Fibroblast of peridontal ligament (primary cell): ENCODE data around the gene TPST1.
"Not testable (repeated sequence)": the region's sequence is repeated elsewhere in the genome, so short reads cannot be mapped to it uniquely, and the experiment has no call there.

Source experiments
- DNase-seq: peaks from one replicate; pipeline ENCODE4 v3.0.0-alpha.2; 2010; ENCODE audit errors: extremely low read depth

The TPST1 gene

DNA sequence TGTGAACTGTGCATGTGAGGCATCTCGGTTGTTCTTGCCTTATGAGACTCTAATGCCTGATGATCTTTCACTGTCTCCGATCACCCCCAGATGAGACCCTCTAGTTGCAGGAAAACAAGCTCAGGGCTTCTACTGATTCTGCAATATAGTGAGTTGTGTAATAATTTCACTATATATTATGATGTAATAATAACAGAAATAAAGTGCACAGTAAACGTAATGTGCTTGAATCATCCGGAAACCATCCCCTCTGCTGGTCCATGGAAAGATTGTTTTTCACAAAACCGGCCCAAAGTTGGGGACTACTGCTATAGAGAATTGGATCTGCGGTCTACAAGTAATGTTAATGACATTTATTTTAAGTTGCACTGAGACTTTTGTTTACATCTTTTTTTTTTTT is 126.7 kb downstream of the TPST1 start:
- peak; percentile 21 for DNase-seq

DNA sequence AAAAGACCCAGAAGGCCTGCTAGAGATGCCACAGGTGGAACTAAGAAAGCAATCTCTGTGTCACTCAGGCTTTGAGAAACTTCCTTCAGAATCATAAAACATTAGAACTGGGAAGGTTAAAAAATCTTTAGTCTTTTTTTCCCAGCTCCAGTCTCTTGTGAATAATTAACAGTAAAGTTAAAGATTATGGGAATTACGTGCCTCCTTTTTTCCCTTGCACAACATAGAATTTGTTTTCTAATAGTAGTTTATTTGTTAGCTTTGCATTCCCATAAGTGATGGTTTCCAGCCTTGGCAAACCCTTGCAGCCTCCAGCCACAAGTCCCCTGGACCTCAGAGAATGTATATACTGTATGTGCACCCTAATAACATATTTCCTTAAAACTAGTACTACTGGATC is 128.3 kb downstream of the TPST1 start:
- no peak for DNase-seq

DNA sequence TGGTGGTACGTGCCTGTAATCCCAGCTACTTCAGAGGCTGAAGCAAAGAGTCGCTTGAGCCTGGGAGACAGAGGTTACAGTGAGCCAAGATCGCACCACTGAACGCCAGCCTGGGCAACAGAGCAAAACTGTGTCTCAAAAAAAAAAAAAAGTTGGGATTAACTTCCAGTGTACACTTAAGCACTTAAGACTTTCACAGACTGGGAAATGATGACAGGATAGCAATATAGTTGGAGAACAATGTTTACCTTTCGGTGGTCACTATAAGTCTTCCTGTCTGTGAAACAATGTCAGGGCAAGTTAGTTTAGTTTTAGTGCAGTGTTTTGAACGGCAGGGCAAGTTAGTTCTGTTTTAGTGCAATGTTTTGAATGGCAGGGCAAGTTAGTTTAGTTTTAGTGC is 130.2 kb downstream of the TPST1 start:
- no peak for DNase-seq

DNA sequence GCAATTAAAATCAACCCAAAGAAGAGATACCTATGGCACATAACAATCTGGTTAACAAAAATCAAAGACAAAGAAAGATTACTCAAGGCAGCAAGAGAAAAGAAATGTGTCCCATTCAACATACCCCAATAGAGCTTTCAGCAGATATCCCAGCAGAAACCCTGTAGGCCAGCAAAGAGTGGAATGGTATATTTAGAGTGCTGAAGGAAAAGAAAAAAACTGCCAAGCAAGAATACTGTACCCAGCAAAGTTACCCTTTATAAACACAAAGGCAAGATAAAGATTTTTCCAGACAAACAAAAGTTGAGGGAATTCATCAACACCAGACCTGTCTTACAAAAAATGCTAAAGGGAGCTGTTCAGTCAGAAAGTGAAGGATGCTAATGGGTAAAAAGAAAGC is 131.6 kb downstream of the TPST1 start:
- DNase-seq = no peak

DNA sequence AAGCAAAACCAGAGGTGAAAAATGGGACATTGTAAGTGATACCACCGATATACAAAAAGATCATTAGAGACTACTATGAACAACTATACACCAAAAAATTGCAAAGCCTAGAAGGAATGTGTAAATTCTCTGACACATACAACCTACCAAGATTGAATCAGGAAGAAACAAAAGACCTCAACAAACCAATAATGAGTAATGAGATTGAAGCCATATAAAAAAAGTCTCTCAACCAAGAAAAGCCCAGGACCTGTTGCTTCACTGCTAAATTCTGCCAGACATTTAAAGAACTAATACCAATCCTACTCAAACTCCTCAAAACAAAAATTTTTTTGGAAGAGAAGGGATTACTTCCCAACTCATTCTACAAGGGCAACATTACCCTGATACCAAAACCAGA is 134.0 kb downstream of the TPST1 start:
- DNase-seq = no peak

DNA sequence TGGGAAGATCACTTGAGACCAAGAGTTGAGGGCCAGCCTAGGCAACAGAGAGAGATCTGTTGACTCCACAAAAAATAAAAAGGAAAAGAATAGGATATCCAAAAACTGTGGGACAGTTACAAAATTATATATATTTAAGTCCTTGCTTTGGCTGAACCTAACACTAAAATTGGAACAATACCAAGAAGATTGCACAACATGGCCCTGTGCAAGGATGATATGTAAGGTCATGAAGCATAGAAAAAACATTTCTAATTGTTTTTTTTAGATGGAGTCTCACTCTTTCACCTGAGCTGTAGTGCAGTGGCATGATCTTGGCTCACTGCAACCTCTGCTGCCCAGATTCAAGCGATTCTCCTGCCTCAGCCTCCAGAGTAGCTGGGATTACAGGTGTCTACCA is 139.0 kb downstream of the TPST1 start:
- DNase-seq = peak; percentile 72

DNA sequence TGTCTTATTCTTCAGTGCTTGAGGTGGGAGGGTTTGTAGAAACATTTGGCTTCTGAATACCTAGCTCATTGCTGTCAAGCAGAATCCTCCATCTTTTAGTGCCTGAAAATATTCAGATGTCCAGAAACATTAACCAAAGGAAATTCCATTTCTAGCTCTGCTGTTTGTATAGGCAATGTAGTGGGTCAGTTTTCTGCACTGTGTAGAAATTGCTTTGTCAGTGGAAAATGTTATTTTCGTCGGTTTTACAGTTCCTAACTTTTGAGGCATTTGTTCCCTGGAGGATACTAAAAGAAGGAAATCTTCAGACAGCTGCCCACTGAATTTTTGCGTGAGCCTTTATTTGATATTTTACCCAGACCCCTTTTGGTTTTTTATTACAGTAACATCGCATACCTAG is 143.4 kb downstream of the TPST1 start:
- DNase-seq = peak; percentile 67

DNA sequence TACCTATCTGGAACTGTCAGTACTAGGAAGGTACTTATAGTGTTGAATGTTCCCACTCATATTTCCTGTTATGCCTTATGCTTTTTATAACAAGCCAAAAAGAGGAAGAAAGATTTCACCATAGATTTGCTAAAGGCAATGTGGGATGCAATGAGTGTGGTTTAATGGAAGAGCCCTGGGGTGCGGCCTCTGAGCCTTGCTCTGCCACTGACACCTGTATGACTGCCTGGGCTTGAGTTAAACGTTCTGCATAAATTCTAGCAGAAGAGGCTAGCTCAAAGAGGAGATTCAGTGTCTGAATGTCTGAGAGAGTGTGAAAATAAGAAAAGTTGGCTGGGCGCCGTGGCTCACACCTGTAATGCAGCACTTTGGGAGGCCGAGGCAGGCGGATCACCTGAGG is 143.8 kb downstream of the TPST1 start:
- DNase-seq = peak; percentile 26

DNA sequence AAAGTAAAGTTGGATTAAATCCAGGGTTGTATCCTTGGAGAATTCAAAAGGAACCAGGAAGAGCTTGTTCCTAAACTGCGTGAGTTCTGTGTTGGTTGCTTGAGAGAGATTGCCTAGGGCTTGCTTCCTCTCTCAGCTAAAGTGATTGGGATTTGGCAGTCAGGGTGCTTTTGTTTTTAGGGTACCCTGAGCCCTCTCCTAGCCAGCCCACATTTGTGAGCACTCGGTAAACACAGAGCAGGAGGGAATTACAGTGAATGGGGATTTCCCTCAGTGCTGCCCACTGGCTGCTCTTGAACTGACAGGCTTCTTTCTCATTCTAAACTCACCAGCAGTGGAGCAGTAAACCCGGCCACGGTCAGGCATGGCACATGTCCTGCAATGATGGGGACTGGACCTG is 146.9 kb downstream of the TPST1 start:
- DNase-seq = peak; percentile 55

DNA sequence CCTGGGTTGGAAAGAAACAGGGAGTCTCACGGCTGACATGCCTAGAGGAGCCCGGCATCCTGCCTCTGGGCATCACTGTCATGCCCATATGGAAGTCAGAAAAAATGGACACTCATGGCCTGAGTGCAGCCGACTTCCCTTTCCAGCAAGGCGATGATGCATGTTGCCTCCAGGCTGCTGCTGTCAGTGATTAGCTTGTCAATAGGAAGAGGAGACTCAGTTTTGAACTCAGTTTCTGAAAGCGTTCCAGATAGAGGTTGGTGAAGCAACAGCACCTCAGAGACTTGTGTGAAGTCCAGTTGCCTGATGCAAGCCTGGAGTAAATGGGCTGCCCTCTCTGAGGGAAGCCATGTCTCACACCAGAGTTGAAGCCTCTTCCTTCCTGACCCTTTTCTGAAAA is 148.4 kb downstream of the TPST1 start:
- peak; percentile 91 for DNase-seq

DNA sequence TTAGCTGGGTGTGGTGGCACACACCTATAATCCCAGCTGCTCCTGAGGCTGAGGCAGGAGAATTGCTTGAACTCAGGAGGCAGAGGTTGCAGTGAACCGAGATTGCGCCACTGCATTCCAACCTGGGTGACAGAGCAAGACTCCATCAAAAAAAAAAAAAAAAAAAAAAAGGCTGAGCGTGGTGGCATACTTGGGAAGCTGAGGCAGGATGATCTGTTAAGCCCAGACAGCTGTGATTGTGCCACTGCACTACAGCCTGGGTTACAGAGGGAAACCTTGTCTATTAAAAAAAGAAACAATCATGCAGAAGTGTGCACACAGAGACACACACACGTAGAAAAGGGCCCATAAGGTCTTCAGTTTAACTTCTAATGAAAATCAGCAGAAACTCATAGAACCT is 150.6 kb downstream of the TPST1 start:
- no peak for DNase-seq

DNA sequence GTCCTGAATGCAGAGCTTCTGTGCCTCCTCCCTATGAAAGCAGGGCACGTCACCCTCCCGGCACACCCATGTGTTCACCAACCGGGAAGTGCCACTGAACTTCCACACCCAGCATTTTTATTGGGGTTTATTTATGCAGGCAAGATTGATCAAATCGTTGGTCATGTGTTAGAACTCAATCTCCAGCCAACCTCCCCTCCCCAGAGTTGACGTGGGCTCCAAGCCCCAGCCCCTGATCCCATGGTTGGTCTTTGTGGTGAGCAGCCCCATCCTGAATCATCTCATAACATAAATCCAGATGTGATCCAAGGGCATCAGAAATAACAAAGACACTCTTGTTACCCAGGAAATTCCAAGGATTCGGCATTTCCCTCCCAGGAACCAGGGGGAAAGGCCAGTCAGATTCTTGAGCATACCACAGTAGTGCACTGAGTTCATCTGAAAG is 151.2 kb downstream of the TPST1 start:
- DNase-seq = peak; percentile 89

DNA sequence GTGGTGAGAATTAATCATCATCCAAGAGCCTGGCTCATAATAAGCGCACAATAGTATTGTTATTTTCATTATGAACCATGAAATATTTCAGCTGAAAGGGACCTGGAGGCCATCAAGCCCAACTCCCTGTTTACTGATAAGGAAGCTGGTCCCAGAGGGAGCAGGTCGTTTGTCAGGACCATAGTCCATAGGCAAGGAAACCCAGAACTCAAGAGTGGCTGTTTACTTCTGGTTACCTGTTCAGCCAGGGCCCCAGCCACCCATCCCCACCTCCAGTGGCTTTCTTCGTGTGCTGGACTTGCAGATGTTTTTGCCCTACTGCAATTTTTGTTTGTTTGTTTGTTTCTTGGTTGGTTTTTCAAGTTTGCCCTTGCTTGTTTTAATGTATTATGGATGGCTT is 152.0 kb downstream of the TPST1 start:
- no peak for DNase-seq

DNA sequence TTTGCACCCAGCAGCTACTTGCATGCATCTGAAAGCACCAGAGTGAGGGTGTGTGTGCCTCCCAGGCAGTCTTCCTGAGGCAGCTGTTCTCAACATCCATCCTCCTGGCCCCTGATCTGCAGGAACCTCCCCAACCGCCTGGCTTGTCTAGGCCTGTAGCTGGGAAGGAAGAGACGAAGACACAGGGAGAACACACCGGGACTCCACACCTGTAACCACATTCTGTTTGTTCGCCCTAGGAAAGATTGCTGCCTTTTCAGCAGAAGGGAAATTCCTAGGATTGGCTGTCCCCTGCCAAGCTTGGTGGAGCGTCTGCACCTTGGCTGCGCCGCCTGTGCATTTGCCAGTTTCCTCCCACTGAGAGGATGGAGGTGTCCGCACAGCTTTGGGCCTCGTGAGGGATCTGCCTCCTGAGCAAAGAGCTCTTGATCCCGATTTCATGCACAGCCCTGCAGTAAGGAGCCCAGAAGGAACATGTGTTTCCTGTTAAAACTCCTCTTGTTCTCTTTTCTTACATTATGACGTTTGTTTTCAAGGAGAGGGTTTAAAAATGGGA is 154.6 kb downstream of the TPST1 start:
- DNase-seq = peak; percentile 70

DNA sequence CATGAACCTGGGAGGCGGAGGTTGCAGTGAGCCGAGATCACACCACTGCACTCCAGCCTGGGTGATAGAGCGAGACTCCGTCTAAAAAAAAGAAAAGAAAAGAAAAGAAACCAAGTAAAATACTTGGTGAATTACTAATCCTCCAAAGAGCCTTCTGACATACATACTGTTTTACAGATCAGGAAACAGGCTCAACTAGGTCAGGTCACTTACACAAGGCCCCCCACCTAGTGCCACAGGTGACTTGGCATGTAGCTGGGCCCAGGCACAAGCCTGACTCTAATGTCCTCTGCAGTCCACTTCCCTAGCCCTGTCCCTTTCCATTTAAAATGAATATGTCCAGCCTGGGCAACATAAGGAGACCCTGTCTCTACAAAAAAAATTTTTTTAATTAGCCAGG is 157.0 kb downstream of the TPST1 start:
- no peak for DNase-seq

DNA sequence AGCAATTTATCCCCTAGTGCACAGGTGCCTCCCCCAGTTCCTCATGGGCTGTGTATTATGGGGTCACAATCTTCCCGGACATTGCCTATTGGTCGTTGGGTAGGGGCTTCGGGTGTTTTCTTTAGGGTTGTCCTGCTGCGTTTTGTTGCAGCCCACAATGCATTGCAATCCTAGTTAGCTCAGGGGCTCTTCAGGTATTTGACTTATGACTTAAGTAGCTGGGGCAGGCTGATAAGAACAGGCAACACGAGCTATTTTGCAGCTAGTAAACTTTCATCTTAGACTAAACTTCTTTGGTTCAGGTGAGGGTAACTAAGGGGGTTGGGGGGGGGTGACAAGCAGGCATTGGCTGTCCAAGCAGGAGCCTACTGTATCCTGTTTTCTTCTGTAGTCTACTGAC is 158.5 kb downstream of the TPST1 start:
- no peak for DNase-seq

DNA sequence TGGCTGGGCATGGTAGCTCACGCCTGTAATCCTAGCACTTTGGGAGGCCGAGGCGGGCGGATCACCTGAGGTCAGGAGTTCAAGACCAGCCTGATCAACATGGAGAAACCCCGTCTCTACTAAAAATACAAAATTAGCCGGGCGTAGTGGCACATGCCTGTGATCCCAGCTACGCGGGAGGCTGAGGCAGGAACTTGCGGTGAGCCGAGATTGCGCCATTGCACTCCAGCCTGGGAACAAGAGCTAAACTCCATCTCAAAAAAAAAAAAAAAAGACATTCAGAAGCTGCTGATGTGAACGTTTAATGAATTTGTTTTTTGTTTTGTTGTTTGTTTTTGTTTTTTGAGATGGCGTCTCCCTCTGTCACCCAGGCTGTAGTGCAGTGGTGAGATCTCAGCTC is 159.9 kb downstream of the TPST1 start:
- not testable (repeated sequence) for DNase-seq

DNA sequence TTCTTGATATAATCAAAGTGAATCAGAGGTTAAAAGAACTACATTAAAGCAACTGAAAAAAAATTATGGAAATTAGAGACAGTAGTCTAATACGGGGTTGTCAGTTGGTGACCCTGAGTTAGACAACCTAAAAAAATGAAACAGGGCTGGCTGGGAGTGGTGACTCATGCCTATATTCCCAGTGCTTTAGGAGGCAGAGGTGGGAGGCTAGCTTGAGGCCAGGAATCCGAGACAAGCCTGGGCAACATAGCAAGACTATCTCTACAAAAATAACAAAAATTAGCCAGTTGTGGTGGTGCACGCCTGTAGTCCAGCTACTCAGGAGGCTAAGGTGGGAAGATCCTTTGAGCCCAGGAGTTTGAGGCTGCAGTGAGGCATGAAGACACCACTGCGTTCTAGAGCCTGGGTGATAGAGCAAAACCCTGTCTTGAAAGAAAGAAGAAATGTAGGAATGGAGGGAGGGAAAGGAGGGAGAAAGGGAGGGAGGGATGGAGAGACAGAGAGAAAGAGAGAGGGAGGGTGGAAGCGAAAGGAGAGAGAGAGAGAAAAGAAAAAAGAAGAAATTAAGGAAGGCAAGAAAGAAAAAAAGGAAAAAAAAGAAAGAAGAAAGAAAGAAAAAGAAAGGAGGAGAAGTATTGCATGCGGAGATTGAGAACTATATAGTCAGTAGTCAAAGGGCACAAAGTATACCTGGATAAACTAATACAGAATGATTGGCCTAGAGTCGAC is 166.1 kb downstream of the TPST1 start:
- no peak for DNase-seq

DNA sequence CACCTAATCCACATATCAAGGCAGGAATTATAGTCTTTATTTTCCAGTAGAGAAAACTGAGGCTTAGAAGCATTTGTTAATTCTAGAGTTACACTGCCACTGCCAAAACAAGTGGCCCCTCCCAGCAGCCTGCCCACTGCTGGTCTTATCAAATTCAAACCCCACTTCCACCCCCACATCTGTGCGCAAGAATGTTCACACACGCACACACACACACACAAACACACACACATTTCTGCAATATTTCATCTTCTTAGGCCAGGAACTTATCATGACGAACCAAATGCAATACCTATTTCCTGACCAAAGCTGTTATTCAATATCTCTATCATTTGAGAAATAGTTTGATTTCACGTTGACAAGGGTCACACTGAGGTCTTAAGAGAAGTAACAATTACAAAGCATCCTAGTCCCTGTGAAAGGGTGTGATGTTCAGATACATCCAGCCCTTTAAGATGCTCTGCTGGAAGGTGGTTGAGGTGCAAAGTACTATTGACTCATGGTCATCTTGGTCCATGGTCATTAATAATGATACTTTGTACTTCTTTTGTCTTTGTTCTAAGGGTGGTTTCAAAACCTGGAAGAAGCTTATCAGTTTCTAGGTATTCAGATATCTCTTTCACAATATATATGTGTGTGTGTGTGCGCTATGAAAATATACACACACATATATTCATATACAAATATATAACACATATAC is 169.2 kb downstream of the TPST1 start:
- DNase-seq = not testable (repeated sequence)

DNA sequence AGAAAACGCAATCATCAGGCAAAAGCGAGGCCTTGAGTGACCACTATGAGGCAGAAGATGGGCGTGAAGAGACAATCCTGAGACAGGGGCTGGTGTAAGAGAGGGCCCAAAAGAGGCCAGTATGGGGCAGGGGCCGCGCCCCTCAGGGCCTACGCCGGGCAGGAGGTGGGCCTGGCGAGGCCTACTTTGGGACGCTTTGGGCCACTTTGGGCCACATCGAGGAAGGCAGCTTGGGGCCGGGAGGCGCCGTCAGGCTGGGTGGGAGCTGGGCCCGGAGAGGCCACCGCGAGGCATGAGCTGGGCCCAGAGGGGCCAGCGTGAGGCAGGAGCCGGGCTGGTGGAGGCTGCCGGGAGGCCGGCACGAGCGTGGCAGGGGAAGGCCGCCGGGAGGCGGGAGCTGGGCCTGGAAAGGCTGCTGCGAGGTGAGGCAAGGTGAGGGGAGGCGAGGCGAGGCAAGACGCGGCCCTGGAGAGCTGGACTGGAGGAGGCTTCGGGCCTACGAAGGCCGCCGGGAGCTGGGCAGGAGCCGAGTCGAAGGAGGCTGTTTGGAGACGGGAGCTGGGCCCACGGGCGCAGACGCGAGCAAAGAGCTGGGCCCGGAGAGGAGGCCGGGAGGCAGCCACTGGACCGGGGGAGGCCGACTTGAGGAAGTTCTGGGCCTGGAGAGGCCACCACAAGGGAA is 171.3 kb downstream of the TPST1 start:
- DNase-seq = no peak

DNA sequence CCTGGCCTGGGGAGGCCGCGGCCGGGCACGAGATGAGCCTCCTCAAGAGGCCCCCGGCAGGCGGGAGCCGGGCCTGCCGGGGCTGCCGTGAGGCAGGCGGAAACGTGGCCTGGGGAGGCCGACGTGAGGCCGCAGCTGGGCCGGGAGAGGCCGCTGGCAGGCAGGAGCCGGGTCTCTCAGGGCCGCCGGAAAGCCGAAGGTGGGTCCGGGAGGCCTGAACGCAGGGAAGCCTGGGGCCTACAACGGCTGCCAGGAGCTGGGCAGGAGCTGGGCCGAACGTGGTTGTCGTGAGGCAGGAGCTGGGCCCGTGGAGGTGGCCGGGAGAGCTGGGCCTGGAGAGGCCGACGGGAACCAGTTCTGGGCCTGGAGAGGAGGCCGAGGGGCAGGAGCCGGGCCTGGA is 171.9 kb downstream of the TPST1 start:
- DNase-seq = no peak

DNA sequence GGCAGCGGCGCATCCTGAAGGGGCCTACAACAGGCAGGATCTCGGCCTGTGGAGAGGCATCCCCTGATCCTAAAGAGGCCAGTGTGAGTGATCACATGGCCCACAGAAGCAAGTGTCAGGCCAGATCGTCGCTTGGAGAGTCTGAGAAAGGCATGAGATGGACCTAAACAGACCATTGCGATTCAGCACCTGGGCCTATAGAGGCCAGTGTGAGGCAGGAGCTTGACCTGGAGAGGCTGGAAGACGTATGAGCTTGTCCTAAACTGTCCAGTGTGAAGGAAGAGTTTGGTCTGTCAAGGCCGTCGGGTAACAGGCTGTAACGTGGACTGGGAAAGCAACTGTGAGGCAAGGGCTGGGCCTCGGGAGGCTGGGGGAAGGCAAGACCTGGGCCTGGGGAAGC is 172.6 kb downstream of the TPST1 start:
- no peak for DNase-seq
